ENCODE measurements around the gene TP53TG5. TPM values are rescaled to one million over a fixed set of nuclear protein-coding genes. Genes with fewer than 3 reads are reported as not detected.

The TP53TG5 gene
- total RNA-seq, 2 experiments from 2014 or later: not detected

- peaks cover 3% of the 10 kb centered on the region for H3K4me1 Mint-ChIP-seq
- ChIA-PET POLR2A (no interaction called here), CTCF (interaction anchor here (0.8 kb wide), 1 partner anchor 25 kb away, joined by 3 read pairs; no protein-coding TSS in a partner anchor)
- H3K36me3 Mint-ChIP-seq (ENCODE audit: low read depth): peaks cover 22% of the 10 kb centered on the region
- H3K9me3 Mint-ChIP-seq: peaks cover 25% of the 10 kb centered on the region
- DNase-seq: no peak
- H3K27me3 Mint-ChIP-seq: peaks cover 6% of the 10 kb centered on the region
- H3K4me3 Mint-ChIP-seq: no peak overlapping the region
- no peak overlapping the region for H3K27ac Mint-ChIP-seq
Observed at GRCh38 chr20:45399018-45399417, 20.9 kb upstream of the TP53TG5 start.

GRCh38 chr20:45395114-45395415, 16.9 kb upstream of the TP53TG5 start:
- Mint-ChIP-seq H3K36me3 (ENCODE audit: low read depth) (peaks cover 6% of the 10 kb centered on the region), H3K4me3 (no peak overlapping the region), H3K4me1 (peaks cover 6% of the 10 kb centered on the region), H3K27me3 (no peaks in the 10 kb centered on the region), H3K27ac (no peak overlapping the region), H3K9me3 (peaks cover 9% of the 10 kb centered on the region)
- no peak for DNase-seq
- CTCF ChIA-PET: interaction anchor here (1.0 kb wide), 1 partner anchor 21 kb away, joined by 4 read pairs; no protein-coding TSS in a partner anchor
- POLR2A ChIA-PET: no interaction called here

DNA sequence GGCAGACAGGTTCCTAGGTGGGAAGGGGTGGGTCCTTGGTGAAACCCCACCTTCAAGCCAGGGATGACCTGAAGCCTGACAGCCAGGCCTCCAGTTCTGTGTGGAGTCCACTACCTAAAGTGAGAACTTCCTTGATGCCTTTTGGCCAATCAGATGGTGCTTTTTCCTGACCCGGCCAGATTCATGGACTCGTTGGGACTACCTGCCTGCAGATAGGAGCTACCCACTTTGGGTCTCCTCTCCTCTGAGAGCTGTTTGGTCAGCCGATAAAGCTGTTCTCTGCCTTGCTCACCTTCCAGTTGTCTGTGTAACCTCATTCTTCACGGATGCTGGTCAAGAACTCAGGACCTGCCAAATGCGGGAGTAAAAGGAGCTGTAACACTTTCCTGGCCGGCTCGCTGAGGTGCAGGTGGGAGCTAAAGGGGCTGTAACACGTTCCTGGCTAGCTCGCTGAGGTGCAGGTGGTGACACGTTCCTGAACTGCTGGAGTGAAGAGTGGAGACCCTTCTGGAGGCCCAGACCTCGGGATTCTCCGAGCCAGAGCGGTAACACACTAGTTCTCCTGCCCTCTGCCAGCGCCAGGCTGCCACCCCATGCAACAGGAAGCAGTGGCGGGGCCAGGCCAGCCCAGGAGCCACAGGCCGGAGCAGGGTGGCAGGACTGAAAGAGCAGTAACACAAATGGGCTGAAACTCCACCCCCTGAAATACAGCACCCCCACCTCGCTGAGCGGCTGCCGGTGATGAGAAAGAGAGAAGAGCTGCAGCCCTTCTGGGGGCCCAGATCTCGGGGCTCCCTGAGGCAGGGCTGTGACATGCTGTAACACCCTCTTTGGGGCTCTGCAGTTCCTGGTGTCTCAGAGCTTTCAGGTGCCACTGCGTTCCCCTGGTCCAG, 16.3 kb upstream of the TP53TG5 start:
- H3K27me3 Mint-ChIP-seq: no peaks in the 10 kb centered on the region
- no peak for DNase-seq

GRCh38 chr20:45392733-45393132, 14.6 kb upstream of the TP53TG5 start:
- CTCF ChIA-PET: interaction anchor here (1.9 to 2.2 kb wide), 2 partner anchors 16 to 19 kb away, joined by 4 to 9 read pairs; no protein-coding TSS in a partner anchor
- peaks cover 4% of the 10 kb centered on the region for H3K36me3 Mint-ChIP-seq (ENCODE audit: low read depth)
- peaks cover 3% of the 10 kb centered on the region for H3K4me1 Mint-ChIP-seq
- POLR2A ChIA-PET: no interaction called here
- H3K27me3 Mint-ChIP-seq: no peaks in the 10 kb centered on the region
- H3K4me3 Mint-ChIP-seq: no peak overlapping the region
- DNase-seq: no peak
- H3K27ac Mint-ChIP-seq: no peak overlapping the region
- H3K9me3 Mint-ChIP-seq: peaks cover 3% of the 10 kb centered on the region

More for the DNA sequence above, 16.3 kb upstream of the TP53TG5 start:
- no peaks in the 10 kb centered on the region for H3K36me3 Mint-ChIP-seq (ENCODE audit: low read depth)
- H3K4me3 Mint-ChIP-seq: no peak overlapping the region
- CTCF ChIA-PET: interaction anchor here (1.0 to 2.2 kb wide), 2 partner anchors 21 kb away, joined by 4 to 9 read pairs; no protein-coding TSS in a partner anchor
- H3K9me3 Mint-ChIP-seq: peaks cover 3% of the 10 kb centered on the region
- H3K27ac Mint-ChIP-seq: no peak overlapping the region
- peaks cover 5% of the 10 kb centered on the region for H3K4me1 Mint-ChIP-seq
- POLR2A ChIA-PET: no interaction called here

DNA sequence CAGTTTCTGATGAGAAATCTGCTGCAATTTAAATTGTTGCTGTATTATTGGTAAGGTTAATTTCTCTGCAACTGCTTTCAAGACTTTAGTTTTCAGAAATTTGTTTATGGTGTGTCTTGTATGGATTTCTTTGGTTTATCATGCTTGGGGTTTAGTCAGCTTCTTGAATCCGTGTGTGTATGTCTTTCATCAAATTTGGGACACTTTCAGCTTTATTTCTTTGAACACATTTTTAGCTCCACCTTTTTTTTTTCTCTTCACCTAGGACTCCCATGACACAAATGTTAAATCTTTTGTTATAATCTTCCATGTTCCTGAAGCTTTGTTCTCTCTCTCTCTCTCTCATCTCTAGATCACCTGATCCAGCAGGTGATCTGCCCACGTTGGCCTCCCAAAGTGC, 13.4 kb upstream of the TP53TG5 start:
- no peak overlapping the region for H3K4me3 Mint-ChIP-seq
- no peak overlapping the region for H3K27ac Mint-ChIP-seq
- POLR2A ChIA-PET: no interaction called here
- peaks cover 6% of the 10 kb centered on the region for H3K36me3 Mint-ChIP-seq (ENCODE audit: low read depth)
- peaks cover 3% of the 10 kb centered on the region for H3K4me1 Mint-ChIP-seq
- no peaks in the 10 kb centered on the region for H3K27me3 Mint-ChIP-seq
- H3K9me3 Mint-ChIP-seq: peaks cover 8% of the 10 kb centered on the region
- CTCF ChIA-PET: interaction anchor here (1.2 to 1.9 kb wide), 2 partner anchors 15 to 18 kb away, joined by 4 read pairs; no protein-coding TSS in a partner anchor
- DNase-seq: no peak

DNA sequence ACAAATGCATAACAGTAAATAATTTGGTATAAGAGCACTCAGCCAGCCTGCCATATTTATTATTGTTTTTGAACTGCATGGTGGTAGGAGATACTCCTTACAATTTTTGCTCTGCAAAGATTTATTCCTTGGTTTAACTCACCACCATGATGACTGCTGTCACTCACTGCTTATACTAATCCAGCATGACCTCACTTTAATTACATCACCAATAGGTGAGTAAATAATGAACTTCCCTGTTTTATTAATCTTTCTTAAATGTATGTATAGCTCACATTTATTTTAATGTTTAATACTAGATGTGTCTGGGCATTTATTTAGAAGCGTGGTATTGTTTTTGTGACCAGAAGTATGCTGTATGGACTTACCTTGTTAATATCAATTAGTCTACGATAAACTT, 12.8 kb upstream of the TP53TG5 start:
- H3K4me1 Mint-ChIP-seq: peaks cover 3% of the 10 kb centered on the region
- no peak for DNase-seq
- H3K9me3 Mint-ChIP-seq: peaks cover 8% of the 10 kb centered on the region
- CTCF ChIA-PET: interaction anchor here (1.2 to 1.9 kb wide), 2 partner anchors 14 to 18 kb away, joined by 4 read pairs; no protein-coding TSS in a partner anchor
- peaks cover 6% of the 10 kb centered on the region for H3K36me3 Mint-ChIP-seq (ENCODE audit: low read depth)
- POLR2A ChIA-PET: no interaction called here
- no peaks in the 10 kb centered on the region for H3K27me3 Mint-ChIP-seq
- H3K27ac Mint-ChIP-seq: no peak overlapping the region
- no peak overlapping the region for H3K4me3 Mint-ChIP-seq

DNA sequence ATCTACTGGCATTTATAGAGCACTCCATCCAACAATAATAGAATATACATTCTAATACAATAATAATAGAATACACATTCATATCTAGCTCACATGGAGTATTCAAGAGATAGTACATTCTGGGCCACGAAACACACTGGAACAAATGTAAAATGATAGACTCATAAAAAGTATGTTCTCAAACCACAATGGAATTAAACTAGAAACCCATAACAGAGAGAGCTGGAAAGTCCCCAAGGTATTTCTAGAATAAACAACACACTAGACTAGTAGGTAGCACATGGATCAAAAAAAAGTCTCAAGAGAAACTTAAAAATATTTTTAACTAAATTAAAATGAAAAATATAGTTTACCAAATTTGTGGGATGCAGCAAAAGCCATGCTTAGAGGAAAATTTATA, 9.1 kb upstream of the TP53TG5 start:
- H3K27ac Mint-ChIP-seq: no peak overlapping the region
- POLR2A ChIA-PET: no interaction called here
- H3K4me1 Mint-ChIP-seq: peaks cover 3% of the 10 kb centered on the region
- no peaks in the 10 kb centered on the region for H3K27me3 Mint-ChIP-seq
- H3K4me3 Mint-ChIP-seq: no peak overlapping the region
- H3K9me3 Mint-ChIP-seq: peaks cover 8% of the 10 kb centered on the region
- CTCF ChIA-PET: interaction anchor here (1.1 to 4.0 kb wide), 3 partner anchors 11 to 63 kb away, joined by 3 to 16 read pairs (median 3); no protein-coding TSS in a partner anchor
- no peak for DNase-seq
- H3K36me3 Mint-ChIP-seq (ENCODE audit: low read depth): peaks cover 6% of the 10 kb centered on the region

DNA sequence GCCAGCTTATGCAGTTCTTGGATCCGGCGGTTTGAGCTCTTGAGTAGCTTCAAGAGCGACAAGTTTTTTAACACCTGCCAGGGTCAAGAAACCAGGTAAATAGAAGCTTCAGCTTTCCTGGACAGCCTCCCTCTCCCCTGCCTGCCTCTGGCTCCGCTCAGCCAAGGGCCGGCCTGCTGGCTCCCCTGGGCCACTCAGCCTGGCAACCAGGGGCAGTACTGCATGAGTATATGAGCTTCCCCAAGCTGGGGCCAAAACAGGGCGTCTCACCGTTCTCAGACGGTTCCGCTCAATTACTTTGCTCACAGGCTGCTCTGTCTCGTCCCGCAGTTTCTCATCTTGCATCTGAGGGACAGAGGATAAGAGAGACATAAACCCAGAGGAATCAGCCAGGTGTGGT, 856 bp downstream of the TP53TG5 start:
- Mint-ChIP-seq H3K36me3 (ENCODE audit: low read depth) (no peaks in the 10 kb centered on the region), H3K9me3 (no peaks in the 10 kb centered on the region), H3K27ac (no peak overlapping the region), H3K4me1 (peaks cover 22% of the 10 kb centered on the region), H3K27me3 (no peaks in the 10 kb centered on the region), H3K4me3 (no peak overlapping the region)
- POLR2A ChIA-PET: no interaction called here
- DNase-seq: no peak
- CTCF ChIA-PET: interaction anchor here (0.7 to 5.6 kb wide), 6 partner anchors 14 to 394 kb away, joined by 3 to 194 read pairs (median 4); partner anchors contain the start of gene SYS1

GRCh38 chr20:45374966-45375365, 3.2 kb downstream of the TP53TG5 start:
- Mint-ChIP-seq H3K36me3 (ENCODE audit: low read depth) (no peaks in the 10 kb centered on the region), H3K4me1 (peaks cover 25% of the 10 kb centered on the region), H3K27me3 (no peaks in the 10 kb centered on the region), H3K4me3 (no peak overlapping the region), H3K27ac (no peak overlapping the region), H3K9me3 (no peaks in the 10 kb centered on the region)
- DNase-seq: no peak
- ChIA-PET POLR2A (interaction anchor here (0.5 to 5.6 kb wide), 3 partner anchors 13 to 396 kb away, joined by 3 to 63 read pairs (median 24); partner anchors contain the start of genes PIGT and SYS1), CTCF (interaction anchor here (1.0 to 5.6 kb wide), 10 partner anchors 12 to 80 kb away, joined by 3 to 194 read pairs (median 24); partner anchors contain the start of genes PIGT and SYS1)

GRCh38 chr20:45374101-45374467, 4.0 kb downstream of the TP53TG5 start:
- peak overlapping the region; percentile 74 for H3K4me3 Mint-ChIP-seq
- ChIA-PET POLR2A (interaction anchor here (0.7 to 5.6 kb wide), 13 partner anchors 12 to 561 kb away, joined by 3 to 63 read pairs (median 5); partner anchors contain the start of genes PCIF1, PIGT, SDC4 and SYS1), CTCF (interaction anchor here (0.7 to 5.6 kb wide), 40 partner anchors 8 to 422 kb away, joined by 3 to 194 read pairs (median 7); partner anchors contain the start of genes DBNDD2, PIGT, SDC4 and SYS1)
- peaks cover 28% of the 10 kb centered on the region for H3K4me1 Mint-ChIP-seq
- no peak for DNase-seq
- H3K27ac Mint-ChIP-seq: peak overlapping the region; percentile 83
- no peaks in the 10 kb centered on the region for H3K9me3 Mint-ChIP-seq
- no peaks in the 10 kb centered on the region for H3K36me3 Mint-ChIP-seq (ENCODE audit: low read depth)
- H3K27me3 Mint-ChIP-seq: no peaks in the 10 kb centered on the region

DNA sequence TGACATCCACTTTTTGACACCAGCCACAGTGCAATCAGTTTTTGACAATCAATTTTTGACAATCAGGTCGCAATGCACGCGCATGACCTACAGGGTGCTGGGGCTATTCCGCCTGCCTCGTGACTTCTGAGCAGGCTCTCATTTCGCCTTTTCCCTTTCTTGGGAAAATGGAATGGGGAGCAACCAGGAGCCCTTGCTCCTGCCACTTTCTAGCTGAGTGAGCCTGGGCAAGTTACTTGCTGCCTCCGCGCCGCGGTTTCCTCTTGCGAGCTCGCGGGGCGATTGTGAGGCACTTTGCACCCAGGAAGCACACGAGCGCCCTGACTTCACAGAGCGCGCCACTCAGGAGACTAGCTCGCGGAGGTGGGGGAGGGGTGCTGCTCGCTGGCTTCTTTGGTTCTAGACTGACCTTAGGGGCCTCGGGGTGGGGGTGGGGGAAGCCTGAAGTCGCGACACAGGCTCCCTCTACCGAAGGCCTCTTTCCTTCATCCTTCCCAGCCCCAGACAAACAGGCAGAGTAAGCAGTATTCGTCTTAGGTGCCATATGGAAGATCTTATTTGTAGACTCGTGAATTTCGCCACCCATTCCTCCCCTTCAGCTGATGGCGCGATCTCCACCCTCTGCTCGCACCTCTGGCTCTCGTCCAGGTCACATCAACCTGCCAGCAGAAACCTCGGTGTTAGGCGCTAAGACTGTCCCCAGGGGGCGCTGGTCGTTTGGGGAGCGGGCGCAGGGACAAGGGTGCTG, 4.6 kb downstream of the TP53TG5 start:
- POLR2A ChIA-PET: interaction anchor here (0.7 to 5.6 kb wide), 16 partner anchors 11 to 1621 kb away, joined by 3 to 63 read pairs (median 4); partner anchors contain the start of genes PCIF1, PIGT, SDC4 and SYS1
- no peaks in the 10 kb centered on the region for H3K27me3 Mint-ChIP-seq
- DNase-seq: peak; percentile 89
- H3K4me3 Mint-ChIP-seq: peak overlapping the region; percentile 74
- H3K9me3 Mint-ChIP-seq: no peaks in the 10 kb centered on the region
- CTCF ChIA-PET: interaction anchor here (0.7 to 5.6 kb wide), 43 partner anchors 9 to 421 kb away, joined by 3 to 194 read pairs (median 6); partner anchors contain the start of genes DBNDD2, PIGT, SDC4 and SYS1
- H3K4me1 Mint-ChIP-seq: peaks cover 34% of the 10 kb centered on the region
- H3K36me3 Mint-ChIP-seq (ENCODE audit: low read depth): peaks cover 4% of the 10 kb centered on the region
- peak overlapping the region; percentile 83 for H3K27ac Mint-ChIP-seq

GRCh38 chr20:45372646-45373352, 5.3 kb downstream of the TP53TG5 start:
- peak; percentile 9 for DNase-seq
- Mint-ChIP-seq H3K4me1 (peaks cover 41% of the 10 kb centered on the region), H3K27me3 (no peaks in the 10 kb centered on the region), H3K27ac (peak overlapping the region; percentile 83), H3K4me3 (peak overlapping the region; percentile 74), H3K9me3 (no peaks in the 10 kb centered on the region), H3K36me3 (ENCODE audit: low read depth) (peaks cover 10% of the 10 kb centered on the region)
- ChIA-PET POLR2A (interaction anchor here (0.7 to 5.6 kb wide), 12 partner anchors 10 to 1621 kb away, joined by 3 to 63 read pairs (median 6); partner anchors contain the start of genes PIGT, SDC4 and SYS1), CTCF (interaction anchor here (0.8 to 5.6 kb wide), 35 partner anchors 10 to 398 kb away, joined by 3 to 194 read pairs (median 7); partner anchors contain the start of genes DBNDD2, PIGT, SDC4 and SYS1)
